ENCODE data around the gene HCRT.
"Not testable (repeated sequence)": the region's sequence is repeated elsewhere in the genome, so short reads cannot be mapped to it uniquely, and the experiment has no call there.

The HCRT gene

GRCh38 chr17:42197564-42198156 lies 12.4 kb upstream of the HCRT start:
- no peak for DNase-seq (ENCODE audit: low spot score)

- peak; percentile 95 for DNase-seq (ENCODE audit: low spot score)
These were observed 9.0 kb upstream of the HCRT start, which contains the start of gene GHDC for GRCh38 chr17:42193969-42194899. Gene GHDC (minus strand): TSS chr17:42194494. CDS start chr17:42193581, 913 bp downstream.

- no peak for DNase-seq (ENCODE audit: low spot score)
These were observed 8.1 kb upstream of the HCRT start for GRCh38 chr17:42193216-42193968.

GRCh38 chr17:42192189-42193126 lies 7.2 kb upstream of the HCRT start:
- DNase-seq (ENCODE audit: low spot score) = no peak

GRCh38 chr17:42191275-42191608 lies 6.0 kb upstream of the HCRT start:
- DNase-seq (ENCODE audit: low spot score) = no peak

GRCh38 chr17:42190491-42191274 lies 5.4 kb upstream of the HCRT start:
- DNase-seq (ENCODE audit: low spot score) = no peak

- no peak for DNase-seq (ENCODE audit: low spot score)
These were observed 4.4 kb upstream of the HCRT start for GRCh38 chr17:42189651-42189965.

- DNase-seq (ENCODE audit: low spot score) = no peak
These were observed 3.7 kb upstream of the HCRT start for GRCh38 chr17:42188749-42189650.

- DNase-seq (ENCODE audit: low spot score) = no peak
These were observed 2.6 kb upstream of the HCRT start for GRCh38 chr17:42187833-42188232.

GRCh38 chr17:42186191-42186590 lies 939 bp upstream of the HCRT start:
- DNase-seq (ENCODE audit: low spot score) = not testable (repeated sequence)

GRCh38 chr17:42185621-42185930 lies 324 bp upstream of the HCRT start:
- DNase-seq (ENCODE audit: low spot score) = no peak

GRCh38 chr17:42183741-42184711 lies 1.2 kb downstream of the HCRT start:
- DNase-seq (ENCODE audit: low spot score) = peak; percentile 97

GRCh38 chr17:42182927-42183734 lies 2.1 kb downstream of the HCRT start:
- DNase-seq (ENCODE audit: low spot score) = peak; percentile 71

GRCh38 chr17:42181851-42182207 lies 3.4 kb downstream of the HCRT start:
- DNase-seq (ENCODE audit: low spot score) = no peak

- DNase-seq (ENCODE audit: low spot score) = peak; percentile 77
These were observed 4.1 kb downstream of the HCRT start, which contains the start of gene KCNH4 for GRCh38 chr17:42180922-42181850. Gene KCNH4 (minus strand): TSS chr17:42181142. CDS start chr17:42180945, 197 bp downstream.

GRCh38 chr17:42180411-42180921 lies 4.8 kb downstream of the HCRT start:
- DNase-seq (ENCODE audit: low spot score) = no peak
